Pancreas (tissue), 10 donors: Measurements from ENCODE around the gene TMEM158. TPM values are rescaled to one million over a fixed set of nuclear protein-coding genes. Genes with fewer than 3 reads are reported as not detected.
A peak's percentile ranks its signal among the peaks of the same experiment; 100 is the strongest.

Source experiments
- ATAC-seq, 4 donors: fragments of 200-7000 bp; cut with Tn5 transposase; one replicate each; pipeline versions ENCODE4 v1.8.0 to v1.9.1; 2020; ENCODE audit warnings: mild to moderate bottlenecking in 4 of 4, moderate library complexity in 4 of 4
- DNase-seq, 6 donors: peaks; one replicate each; pipeline ENCODE4 v3.0.0-alpha.2; 2020
- FAIRE-seq: peaks from 2 replicates; lab custom pipeline; 2012; peaks lifted over from hg19 to GRCh38; lab: Jason Lieb, UNC
- H3K27ac ChIP-seq, 4 donors: fragments of 200-600 bp; sonication (generic); 1 replicate in 3 of 4; 2 replicates in 1 of 4; pipeline versions ENCODE4 v1.5.0 to v1.8.0; 2020
- H3K27me3 ChIP-seq, 4 donors: fragments of 200-600 bp; one replicate each; pipeline ENCODE4 v1.8.0; 2021
- H3K36me3 ChIP-seq, 3 donors: fragments of 200-600 bp; sonication (generic) in 1 of 3; one replicate each; pipeline versions ENCODE4 v1.5.0 to v1.8.0; 2020 to 2021
- H3K4me1 ChIP-seq, 3 donors: fragments of 200-600 bp; one replicate each; pipeline ENCODE4 v1.8.0; 2021
- H3K4me3 ChIP-seq, 4 donors: fragments of 200-600 bp; sonication (generic) in 2 of 4; one replicate each; pipeline versions ENCODE4 v1.5.0 to v1.8.0; 2020 to 2021
- H3K9me3 ChIP-seq, 4 donors: fragments of 200-600 bp; one replicate each; pipeline ENCODE4 v1.8.0; 2021
- CTCF ChIP-seq, 4 donors: fragments of 200-600 bp; sonication (generic) in 3 of 4; IDR thresholded peaks; one replicate each; pipeline versions ENCODE4 v1.5.0 to v1.8.0; 2021; ENCODE audit warnings: antibody characterized with exemption in 4 of 4
- WGBS, 2 donors: extraction: QIAGEN DNeasy Blood & Tissue Kit; methylation state at CpG; one replicate each; pipeline ENCODE4 v1.1.7; 2013; 5-methylcytosine and 5-hydroxymethylcytosine counted together
- intact Hi-C, 3 donors: fragments of 100-400 bp; cut with DNase I; formaldehyde crosslinking; loops; one replicate each; pipeline versions ENCODE4 v1.11.1 to v1.14.2; 2022
- polyA plus RNA-seq, 2 donors: library from polyadenylated mRNA; stranded (reverse); fragments of 200-250 nt; gene quantifications; one replicate each; pipeline ENCODE4 v1.2.3, GENCODE V29; 2013
- total RNA-seq, 6 donors: library from RNA; stranded (reverse); fragmentation: NEBNext Ultra II Directional in 4 of 6; extraction: Animal tissue kit (Norgen Biotek cat#: 25700) in 4 of 6; gene quantifications; one replicate each; pipeline versions ENCODE4 v1.2.1 to v1.2.4, GENCODE V29; 2021 to 2023
- donor health status: healthy with polysubstance abuse.
- donor health status: DM: no; HTN: no; CAD: no; lungs with moderate emphysema.
- donor health status: DM: no; HTN: no; CAD: no.
- donor health status: control.
- donor health status: control.
- donor health status: Bipolar disorder and iron deficiency.
- donor health status: DM: yes; HTN: yes; CAD: no.
- donor health status: DM: no; HTN: no; CAD: no.
- donor health status: DM: no; HTN: no; CAD: no.
- donor health status: DM: yes; HTN: yes; CAD: no.

The TMEM158 gene
- total and polyA plus RNA-seq, 8 donors = 1.3 to 5.4 (median 2.3) TPM

DNA sequence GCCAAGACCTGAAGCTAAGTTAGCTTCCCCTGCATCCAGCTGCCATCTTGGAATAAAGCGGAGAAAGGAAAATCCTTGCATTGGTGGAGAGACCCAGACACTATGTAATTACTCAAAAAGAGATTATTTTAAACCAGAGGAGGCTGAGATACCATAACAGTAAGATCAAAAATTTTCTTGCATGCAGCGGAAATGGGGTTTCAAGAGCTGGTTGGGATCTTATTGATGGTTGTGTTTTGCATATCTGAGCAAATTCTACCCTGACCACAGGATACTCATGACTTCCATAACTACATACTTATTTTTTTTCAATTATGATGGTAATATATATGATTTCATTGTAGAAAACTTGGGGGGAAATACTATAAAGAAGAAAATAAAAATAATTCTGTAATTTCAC lies 17.5 kb downstream of the TMEM158 start:
- DNase-seq (no peak), ATAC-seq (no peak), FAIRE-seq (no peak)
- no peak for TF ChIP-seq CTCF (IDR thresholded peaks at IDR 0.05)
- Histone ChIP-seq H3K4me1 (no peaks in the 10 kb centered on the region), H3K27me3 (no peaks in the 10 kb centered on the region), H3K9me3 (no peaks in the 10 kb centered on the region), H3K36me3 (no peaks in the 10 kb centered on the region), H3K27ac (no peak overlapping the region), H3K4me3 (no peak overlapping the region)
- WGBS, 2 donors = 95 to 99% methylated on average over 2 of the region's 2 CpGs
- intact Hi-C loops = loop anchor here in 1 of 3 donors (10.0 kb wide), 1 partner anchor 164 kb away; no protein-coding TSS in a partner anchor

GRCh38 chr3:45207446-45207845 lies 18.6 kb downstream of the TMEM158 start:
- Histone ChIP-seq H3K36me3 (no peaks in the 10 kb centered on the region), H3K4me1 (no peaks in the 10 kb centered on the region), H3K27me3 (no peaks in the 10 kb centered on the region), H3K9me3 (no peaks in the 10 kb centered on the region), H3K27ac (no peak overlapping the region), H3K4me3 (no peak overlapping the region)
- 56 to 64% methylated on average over 4 of the region's 4 CpGs for WGBS, 2 donors
- TF ChIP-seq CTCF (IDR thresholded peaks at IDR 0.05) = no peak
- DNase-seq (no peak), FAIRE-seq (no peak), ATAC-seq (no peak)
- intact Hi-C loops = loop anchor here in 1 of 3 donors (10.0 kb wide), 1 partner anchor 163 kb away; no protein-coding TSS in a partner anchor

- Histone ChIP-seq H3K36me3 (no peaks in the 10 kb centered on the region), H3K9me3 (no peaks in the 10 kb centered on the region), H3K4me1 (no peaks in the 10 kb centered on the region), H3K27ac (no peak overlapping the region), H3K4me3 (no peak overlapping the region), H3K27me3 (no peaks in the 10 kb centered on the region)
- TF ChIP-seq CTCF (IDR thresholded peaks at IDR 0.05) = no peak
- ATAC-seq (no peak), DNase-seq (no peak), FAIRE-seq (no peak)
- intact Hi-C loops = loop anchor here in 1 of 3 donors (10.0 kb wide), 1 partner anchor 160 kb away; no protein-coding TSS in a partner anchor
Observed at GRCh38 chr3:45205126-45205525, 21.0 kb downstream of the TMEM158 start.

- Histone ChIP-seq H3K27me3 (no peaks in the 10 kb centered on the region), H3K27ac (no peak overlapping the region), H3K36me3 (no peaks in the 10 kb centered on the region), H3K4me1 (no peaks in the 10 kb centered on the region), H3K4me3 (no peak overlapping the region), H3K9me3 (no peaks in the 10 kb centered on the region)
- TF ChIP-seq CTCF (IDR thresholded peaks at IDR 0.05) = no peak
- WGBS, 2 donors = 47 to 59% methylated on average over 3 of the region's 3 CpGs
- ATAC-seq (peak in 1 of 4 donors; percentile 37), FAIRE-seq (no peak), DNase-seq (no peak)
- intact Hi-C loops = loop anchor here in 1 of 3 donors (10.0 kb wide), 1 partner anchor 159 kb away; no protein-coding TSS in a partner anchor
Observed at GRCh38 chr3:45204136-45204535, 22.0 kb downstream of the TMEM158 start.

- Histone ChIP-seq H3K4me3 (no peak overlapping the region), H3K9me3 (no peaks in the 10 kb centered on the region), H3K27ac (no peak overlapping the region), H3K36me3 (no peaks in the 10 kb centered on the region), H3K27me3 (no peaks in the 10 kb centered on the region), H3K4me1 (no peaks in the 10 kb centered on the region)
- DNase-seq = no peak
- 67 to 74% methylated on average over 8 of the region's 8 CpGs for WGBS, 2 donors
- peak; percentile 28 to 78 (median 63) for ATAC-seq
- intact Hi-C loops = loop anchor here in 1 of 3 donors (10.0 kb wide), 1 partner anchor 155 kb away; no protein-coding TSS in a partner anchor
- FAIRE-seq = no peak
- TF ChIP-seq CTCF (IDR thresholded peaks at IDR 0.05) = no peak
Observed at GRCh38 chr3:45199837-45200648, 26.0 kb downstream of the TMEM158 start.
